ENCODE measurements around the gene FOXP1. TPM values are rescaled to one million over a fixed set of nuclear protein-coding genes. Genes with fewer than 3 reads are reported as not detected.
A peak's percentile ranks its signal among the peaks of the same experiment; 100 is the strongest.

The FOXP1 gene
- total and polyA plus RNA-seq, 2 experiments from 2014 or later: 37.4 to 59.9 TPM

DNA sequence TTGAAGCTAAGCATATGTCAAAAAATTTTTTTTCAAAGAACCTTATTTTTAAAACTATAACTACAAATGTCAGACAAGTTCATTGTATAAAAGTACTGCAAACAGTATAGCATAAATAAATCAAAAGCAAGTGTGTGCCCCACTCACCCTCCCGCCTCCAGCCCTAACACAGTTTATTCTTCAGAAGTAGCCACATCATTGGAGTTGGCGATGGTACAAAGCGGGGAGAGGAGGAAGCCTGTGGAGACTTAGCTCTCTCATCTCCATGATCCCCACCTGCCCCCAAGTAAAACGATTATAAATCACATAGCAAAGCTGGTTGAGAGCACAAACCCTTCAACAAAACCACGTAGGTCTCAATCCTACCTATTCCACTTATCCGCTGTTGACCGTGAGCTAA lies 33.6 kb downstream of the FOXP1 start:
- H3F3A ChIP-seq (ENCODE audit: insufficient read depth): peaks cover 16% of the 10 kb centered on the region
- in situ Hi-C loops (cut with MboI): no loop called here
- peaks cover 34% of the 10 kb centered on the region for H3K4me1 ChIP-seq (ENCODE audit: insufficient read depth)
- H3K79me2 ChIP-seq (ENCODE audit: insufficient read depth): peaks cover 50% of the 10 kb centered on the region
- no peak overlapping the region for H3K9ac ChIP-seq
- H3K27me3 ChIP-seq (replicated peaks; ENCODE audit: insufficient read depth): no peaks in the 10 kb centered on the region
- TF ChIP-seq EZH2phosphoT487 (IDR thresholded peaks at IDR 0.05; ENCODE audit: insufficient read depth, low read depth) (no peak), EZH2 (IDR thresholded peaks at IDR 0.05; ENCODE audit: insufficient read depth, poor library complexity, severe bottlenecking) (no peak)
- no peak overlapping the region for H2AFZ ChIP-seq
- H3K4me2 ChIP-seq (ENCODE audit: unreplicated experiment): no peak overlapping the region
- H3K9me3 ChIP-seq (ENCODE audit: low read depth): no peaks in the 10 kb centered on the region
- no peaks in the 10 kb centered on the region for H4K20me1 ChIP-seq (ENCODE audit: insufficient read depth)
- DNase-seq: no peak
- no peak overlapping the region for H3K27ac ChIP-seq
- no peaks in the 10 kb centered on the region for H3K36me3 ChIP-seq (ENCODE audit: low read depth)
- H3K4me3 ChIP-seq: no peak overlapping the region
- H3K9me2 ChIP-seq (ENCODE audit: insufficient read depth): no peaks in the 10 kb centered on the region
- 96 to 98% methylated on average over 7 of the region's 7 CpGs for WGBS, 2 experiments (ENCODE audit: low coverage in 1 of 2, low lambda C conversion rate in 2 of 2, missing lambda C conversion rate in 2 of 2)

DNA sequence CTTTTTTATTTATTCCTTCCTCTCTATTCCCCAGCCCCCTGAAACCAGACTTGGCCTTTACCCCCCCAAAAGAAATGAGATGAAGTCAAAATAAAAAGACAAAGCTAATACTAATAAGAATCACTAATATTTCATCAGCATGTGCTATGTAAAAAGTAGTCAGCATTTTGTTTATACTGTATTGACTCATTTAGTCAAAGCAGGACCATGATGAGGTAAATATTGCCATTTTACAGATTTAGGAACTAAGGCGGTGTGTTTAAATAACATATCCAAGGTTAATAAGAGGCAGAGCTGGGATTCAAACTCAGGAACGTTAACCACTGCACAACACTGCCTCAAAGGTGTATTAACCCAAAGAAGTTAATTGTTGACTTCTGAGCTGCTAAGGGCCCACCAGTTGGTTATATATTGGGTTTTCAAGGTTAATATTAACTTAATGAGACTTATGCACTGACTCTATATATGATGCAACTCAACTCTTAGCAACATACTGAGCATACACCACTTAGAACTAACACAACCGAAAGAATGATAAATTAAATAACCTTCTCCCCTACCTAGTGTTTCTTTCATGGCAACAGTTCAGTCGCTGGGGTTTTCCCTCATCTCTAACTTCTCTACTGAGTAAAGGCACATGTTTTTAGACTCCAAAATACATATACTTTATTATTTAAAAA lies 34.7 kb downstream of the FOXP1 start:
- no peak overlapping the region for H3K9ac ChIP-seq
- H2AFZ ChIP-seq: no peak overlapping the region
- in situ Hi-C loops (cut with MboI): no loop called here
- peaks cover 46% of the 10 kb centered on the region for H3K79me2 ChIP-seq (ENCODE audit: insufficient read depth)
- no peaks in the 10 kb centered on the region for H4K20me1 ChIP-seq (ENCODE audit: insufficient read depth)
- WGBS, 2 experiments (ENCODE audit: low coverage in 1 of 2, low lambda C conversion rate in 2 of 2, missing lambda C conversion rate in 2 of 2): 99 to 100% methylated on average over 4 of the region's 4 CpGs
- no peak for DNase-seq
- H3K36me3 ChIP-seq (ENCODE audit: low read depth): no peaks in the 10 kb centered on the region
- H3F3A ChIP-seq (ENCODE audit: insufficient read depth): peaks cover 16% of the 10 kb centered on the region
- peaks cover 34% of the 10 kb centered on the region for H3K4me1 ChIP-seq (ENCODE audit: insufficient read depth)
- H3K4me3 ChIP-seq: no peak overlapping the region
- TF ChIP-seq EZH2phosphoT487 (IDR thresholded peaks at IDR 0.05; ENCODE audit: insufficient read depth, low read depth) (no peak), EZH2 (IDR thresholded peaks at IDR 0.05; ENCODE audit: insufficient read depth, poor library complexity, severe bottlenecking) (no peak)
- H3K9me3 ChIP-seq (ENCODE audit: low read depth): no peaks in the 10 kb centered on the region
- H3K4me2 ChIP-seq (ENCODE audit: unreplicated experiment): no peak overlapping the region
- H3K9me2 ChIP-seq (ENCODE audit: insufficient read depth): no peaks in the 10 kb centered on the region
- no peak overlapping the region for H3K27ac ChIP-seq
- no peaks in the 10 kb centered on the region for H3K27me3 ChIP-seq (replicated peaks; ENCODE audit: insufficient read depth)

GRCh38 chr3:71547249-71548198 lies 36.0 kb downstream of the FOXP1 start:
- 81 to 92% methylated on average over 4 of the region's 4 CpGs for WGBS, 2 experiments (ENCODE audit: low coverage in 1 of 2, low lambda C conversion rate in 2 of 2, missing lambda C conversion rate in 2 of 2)
- H3K79me2 ChIP-seq (ENCODE audit: insufficient read depth): peaks cover 38% of the 10 kb centered on the region

DNA sequence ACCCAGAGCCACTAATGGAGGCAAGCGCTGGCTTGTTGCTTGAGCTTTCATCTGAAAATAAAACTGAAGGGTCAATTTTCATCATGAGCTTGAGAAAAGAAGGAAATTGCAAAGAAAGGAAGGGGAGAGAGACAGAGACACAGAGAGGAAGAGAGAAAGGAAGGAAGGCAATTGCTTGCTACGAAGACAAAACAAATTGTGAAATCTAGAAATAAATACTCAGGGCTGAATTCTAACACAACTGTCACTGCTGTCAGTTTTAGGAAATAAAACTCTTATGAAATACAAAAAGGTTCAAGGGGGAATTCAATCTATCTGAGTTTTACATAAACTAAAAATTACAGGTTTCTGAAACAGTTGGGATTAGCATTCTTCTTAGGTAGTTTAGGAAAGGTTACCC lies 36.7 kb downstream of the FOXP1 start:
- Histone ChIP-seq H3F3A (ENCODE audit: insufficient read depth) (peaks cover 31% of the 10 kb centered on the region), H3K36me3 (ENCODE audit: low read depth) (no peaks in the 10 kb centered on the region), H2AFZ (no peak overlapping the region), H3K9me3 (ENCODE audit: low read depth) (no peaks in the 10 kb centered on the region), H3K4me1 (ENCODE audit: insufficient read depth) (peaks cover 41% of the 10 kb centered on the region), H3K27ac (no peak overlapping the region), H4K20me1 (ENCODE audit: insufficient read depth) (no peaks in the 10 kb centered on the region), H3K27me3 (replicated peaks; ENCODE audit: insufficient read depth) (no peaks in the 10 kb centered on the region), H3K4me3 (no peak overlapping the region), H3K79me2 (ENCODE audit: insufficient read depth) (peaks cover 37% of the 10 kb centered on the region), H3K9me2 (ENCODE audit: insufficient read depth) (no peaks in the 10 kb centered on the region), H3K9ac (no peak overlapping the region), H3K4me2 (ENCODE audit: unreplicated experiment) (no peak overlapping the region)
- in situ Hi-C loops (cut with MboI): no loop called here
- TF ChIP-seq EZH2 (IDR thresholded peaks at IDR 0.05; ENCODE audit: insufficient read depth, poor library complexity, severe bottlenecking) (no peak), EZH2phosphoT487 (IDR thresholded peaks at IDR 0.05; ENCODE audit: insufficient read depth, low read depth) (no peak)
- WGBS, 2 experiments (ENCODE audit: low coverage in 1 of 2, low lambda C conversion rate in 2 of 2, missing lambda C conversion rate in 2 of 2): 97 to 100% methylated on average over 2 of the region's 2 CpGs
- DNase-seq: no peak

More at GRCh38 chr3:71547249-71548198, 36.0 kb downstream of the FOXP1 start:
- no peaks in the 10 kb centered on the region for H4K20me1 ChIP-seq (ENCODE audit: insufficient read depth)
- no peak overlapping the region for H3K4me3 ChIP-seq
- H3K9ac ChIP-seq: no peak overlapping the region
- H3K27me3 ChIP-seq (replicated peaks; ENCODE audit: insufficient read depth): no peaks in the 10 kb centered on the region
- no peak overlapping the region for H3K4me2 ChIP-seq (ENCODE audit: unreplicated experiment)
- H3K9me3 ChIP-seq (ENCODE audit: low read depth): no peaks in the 10 kb centered on the region
- no peaks in the 10 kb centered on the region for H3K9me2 ChIP-seq (ENCODE audit: insufficient read depth)
- TF ChIP-seq EZH2phosphoT487 (IDR thresholded peaks at IDR 0.05; ENCODE audit: insufficient read depth, low read depth): no peak
- H3K4me1 ChIP-seq (ENCODE audit: insufficient read depth): peaks cover 41% of the 10 kb centered on the region
- no peak overlapping the region for H2AFZ ChIP-seq
- H3F3A ChIP-seq (ENCODE audit: insufficient read depth): peaks cover 28% of the 10 kb centered on the region
- H3K36me3 ChIP-seq (ENCODE audit: low read depth): no peaks in the 10 kb centered on the region
- no peak overlapping the region for H3K27ac ChIP-seq
- DNase-seq: peak; percentile 17
- in situ Hi-C loops (cut with MboI): no loop called here
